ENCODE results near the gene JPT1. TPM values are rescaled to one million over a fixed set of nuclear protein-coding genes. Genes with fewer than 3 reads are reported as not detected.

Gene JPT1
- total RNA-seq, 2 experiments from 2014 or later = 277 to 280 TPM

- Mint-ChIP-seq H3K4me3 (no peak overlapping the region), H3K9me3 (no peaks in the 10 kb centered on the region), H3K4me1 (peaks cover 35% of the 10 kb centered on the region), H3K27ac (no peak overlapping the region), H3K27me3 (no peaks in the 10 kb centered on the region), H3K36me3 (ENCODE audit: low read depth) (peaks cover under 1% of the 10 kb centered on the region)
- no peak for DNase-seq
- CTCF ChIA-PET = interaction anchor here (1.0 to 1.1 kb wide), 2 partner anchors 20 to 104 kb away, joined by 3 to 6 read pairs; no protein-coding TSS in a partner anchor
- POLR2A ChIA-PET = no interaction called here
Observed at GRCh38 chr17:75093548-75094158, 60.7 kb downstream of the JPT1 start.

- peak overlapping the region; percentile 3 for H3K27ac Mint-ChIP-seq
Observed at GRCh38 chr17:75091855-75092327, 62.4 kb downstream of the JPT1 start.

GRCh38 chr17:75090871-75091854, 63.1 kb downstream of the JPT1 start:
- POLR2A ChIA-PET = no interaction called here
- no peaks in the 10 kb centered on the region for H3K27me3 Mint-ChIP-seq
- peaks cover 53% of the 10 kb centered on the region for H3K4me1 Mint-ChIP-seq
- no peaks in the 10 kb centered on the region for H3K36me3 Mint-ChIP-seq (ENCODE audit: low read depth)
- CTCF ChIA-PET = interaction anchor here (1.0 to 2.7 kb wide), 2 partner anchors 14 to 26 kb away, joined by 3 to 11 read pairs; no protein-coding TSS in a partner anchor
- no peak for DNase-seq
- no peaks in the 10 kb centered on the region for H3K9me3 Mint-ChIP-seq
- peak overlapping the region; percentile 59 for H3K27ac Mint-ChIP-seq
- no peak overlapping the region for H3K4me3 Mint-ChIP-seq

More at GRCh38 chr17:75091855-75092327, 62.4 kb downstream of the JPT1 start:
- Mint-ChIP-seq H3K4me1 (peaks cover 47% of the 10 kb centered on the region), H3K36me3 (ENCODE audit: low read depth) (no peaks in the 10 kb centered on the region), H3K27me3 (no peaks in the 10 kb centered on the region), H3K4me3 (no peak overlapping the region), H3K9me3 (no peaks in the 10 kb centered on the region)
- ChIA-PET CTCF (interaction anchor here (2.7 kb wide), 1 partner anchor 13 kb away, joined by 11 read pairs; no protein-coding TSS in a partner anchor), POLR2A (no interaction called here)
- no peak for DNase-seq

GRCh38 chr17:75088465-75089417, 65.6 kb downstream of the JPT1 start:
- H3K27ac Mint-ChIP-seq = peak overlapping the region; percentile 86
- no peaks in the 10 kb centered on the region for H3K27me3 Mint-ChIP-seq
- H3K36me3 Mint-ChIP-seq (ENCODE audit: low read depth) = no peaks in the 10 kb centered on the region
- no peak for DNase-seq
- peaks cover 61% of the 10 kb centered on the region for H3K4me1 Mint-ChIP-seq
- ChIA-PET CTCF (interaction anchor here (0.6 to 2.2 kb wide), 11 partner anchors 10 to 511 kb away, joined by 3 to 10 read pairs (median 4); no protein-coding TSS in a partner anchor), POLR2A (interaction anchor here (0.5 kb wide), 1 partner anchor 76 kb away, joined by 3 read pairs; no protein-coding TSS in a partner anchor)
- no peaks in the 10 kb centered on the region for H3K9me3 Mint-ChIP-seq
- peak overlapping the region; percentile 78 for H3K4me3 Mint-ChIP-seq

- peak within 1 kb of the TSS; percentile 89 for H3K27ac Mint-ChIP-seq
- H3K27me3 Mint-ChIP-seq = no peaks in the 10 kb centered on the region
- H3K4me3 Mint-ChIP-seq = peak within 1 kb of the TSS; percentile 78
- DNase-seq = peak; percentile 62
- no peaks in the 10 kb centered on the region for H3K9me3 Mint-ChIP-seq
- H3K4me1 Mint-ChIP-seq = peaks cover 63% of the 10 kb centered on the region
- CTCF ChIA-PET = interaction anchor here (0.6 to 2.2 kb wide), 12 partner anchors 9 to 360 kb away, joined by 3 to 10 read pairs (median 3); no protein-coding TSS in a partner anchor
- POLR2A ChIA-PET = interaction anchor here (0.5 kb wide), 1 partner anchor 75 kb away, joined by 3 read pairs; no protein-coding TSS in a partner anchor
- H3K36me3 Mint-ChIP-seq (ENCODE audit: low read depth) = no peaks in the 10 kb centered on the region
Observed at GRCh38 chr17:75087558-75088453, 66.5 kb downstream of the JPT1 start, which contains the start of gene SLC16A5. Gene SLC16A5, plus strand, starts transcription at chr17:75087954. Its CDS starts 5,683 bp downstream, at chr17:75093637.

- Mint-ChIP-seq H3K4me3 (peak overlapping the region; percentile 77), H3K36me3 (ENCODE audit: low read depth) (no peaks in the 10 kb centered on the region), H3K27me3 (no peaks in the 10 kb centered on the region), H3K4me1 (peaks cover 61% of the 10 kb centered on the region), H3K9me3 (no peaks in the 10 kb centered on the region), H3K27ac (peak overlapping the region; percentile 89)
- ChIA-PET CTCF (interaction anchor here (0.6 to 2.2 kb wide), 7 partner anchors 8 to 361 kb away, joined by 3 to 7 read pairs (median 5); no protein-coding TSS in a partner anchor), POLR2A (no interaction called here)
- DNase-seq = no peak
Observed at GRCh38 chr17:75087182-75087557, 67.1 kb downstream of the JPT1 start.

GRCh38 chr17:75086496-75087181, 67.7 kb downstream of the JPT1 start:
- Mint-ChIP-seq H3K27me3 (no peaks in the 10 kb centered on the region), H3K9me3 (no peaks in the 10 kb centered on the region), H3K27ac (peak overlapping the region; percentile 89), H3K4me1 (peaks cover 57% of the 10 kb centered on the region), H3K4me3 (peak overlapping the region; percentile 77), H3K36me3 (ENCODE audit: low read depth) (no peaks in the 10 kb centered on the region)
- ChIA-PET POLR2A (interaction anchor here (0.6 kb wide), 1 partner anchor 85 kb away, joined by 6 read pairs; no protein-coding TSS in a partner anchor), CTCF (interaction anchor here (0.6 to 2.2 kb wide), 4 partner anchors 8 to 361 kb away, joined by 3 to 7 read pairs (median 4); no protein-coding TSS in a partner anchor)
- DNase-seq = no peak

Other genes with a start within 250 kb of the JPT1 start
- not detected for gene USH1G, start 231.3 kb downstream of the JPT1 start, total RNA-seq
- gene OTOP2, start 230.2 kb downstream of the JPT1 start, total RNA-seq = not detected
- gene OTOP3, start 218.6 kb downstream of the JPT1 start, total RNA-seq = not detected
- under 1 TPM; 0.44 to 0.82 TPM for gene HID1, start 181.8 kb downstream of the JPT1 start, total RNA-seq
- under 1 TPM; 0.31 to 0.40 TPM for gene CDR2L, start 166.9 kb downstream of the JPT1 start, total RNA-seq
- gene MRPL58, start 141.8 kb downstream of the JPT1 start, total RNA-seq = 10 to 100 TPM; 41.2 to 46.2 TPM
- 100 to 1,000 TPM; 252 to 259 TPM for gene ATP5PD, start 107.5 kb downstream of the JPT1 start, total RNA-seq
- gene KCTD2, start 107.3 kb downstream of the JPT1 start, total RNA-seq = 10 to 100 TPM; 21.7 TPM
- 10 to 100 TPM; 11.4 to 12.2 TPM for gene SLC16A5, start 66.6 kb downstream of the JPT1 start, total RNA-seq
- 10 to 100 TPM; 18.5 to 18.8 TPM for gene ARMC7, start 44.5 kb downstream of the JPT1 start, total RNA-seq
- gene NT5C, start 22.8 kb downstream of the JPT1 start, total RNA-seq = 10 to 100 TPM; 45.2 to 50.4 TPM
- 100 to 1,000 TPM; 527 to 642 TPM for gene SUMO2, start 28.4 kb upstream of the JPT1 start, total RNA-seq
- gene NUP85, start 51.2 kb upstream of the JPT1 start, total RNA-seq = 100 to 1,000 TPM; 140 to 172 TPM
- gene GGA3, start 107.1 kb upstream of the JPT1 start, total RNA-seq = 10 to 100 TPM; 80.2 to 86.1 TPM
- 10 to 100 TPM; 35.4 to 38.2 TPM for gene MRPS7, start 107.4 kb upstream of the JPT1 start, total RNA-seq
- gene MIF4GD, start 116.7 kb upstream of the JPT1 start, total RNA-seq = 10 to 100 TPM; 44.4 to 44.6 TPM
- 10 to 100 TPM; 27.6 to 30.5 TPM for gene SLC25A19, start 134.9 kb upstream of the JPT1 start, total RNA-seq

Data from activated CD4-positive, alpha-beta T cell treated with anti-CD3 and anti-CD28 coated beads, Interleukin-2, amount 10 ng/mL, durations not matched to agents 7 days and 5 days (primary cell).